HT1080 (cell line): ENCODE measurements around the gene CEP57. TPM values are rescaled to one million over a fixed set of nuclear protein-coding genes. Genes with fewer than 3 reads are reported as not detected.
"Not testable (repeated sequence)": the region's sequence is repeated elsewhere in the genome, so short reads cannot be mapped to it uniquely, and the experiment has no call there.

Experiments used
- DNase-seq: peaks from one replicate; pipeline ENCODE4 v3.0.0-alpha.2; 2015; ENCODE audit warnings: low read depth
- total RNA-seq: library from RNA; depleted of rRNA; stranded (reverse); fragments of >200 nt; shearing (Covaris generic); gene quantifications from 2 replicates; pipeline ENCODE4 v1.2.3, GENCODE V29; 2014

Gene CEP57
- total RNA-seq, 1 experiment from 2014 or later, result 32.8 TPM

DNA sequence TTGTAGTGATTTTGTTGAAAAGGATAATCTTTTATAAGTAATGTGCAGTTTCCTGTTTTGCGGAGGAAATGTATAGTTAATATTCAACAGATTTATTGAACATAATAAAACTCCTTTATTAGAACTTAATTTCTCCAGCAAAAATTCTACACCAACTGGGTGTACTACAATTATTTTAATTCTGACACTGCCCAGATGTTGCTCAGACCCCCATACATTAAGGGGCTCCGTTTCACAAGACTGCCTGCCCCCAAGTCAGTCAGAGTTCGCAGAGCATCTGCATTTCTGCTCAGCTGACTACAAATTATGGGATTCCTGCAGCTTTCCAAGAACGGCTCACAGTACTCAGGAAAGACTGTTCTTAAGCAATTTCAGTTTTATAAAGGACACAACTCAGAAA lies 6.2 kb downstream of the CEP57 start:
- no peak for DNase-seq

- DNase-seq, result no peak
Measured at GRCh38 chr11:95799546-95799945, 9.2 kb downstream of the CEP57 start.

DNA sequence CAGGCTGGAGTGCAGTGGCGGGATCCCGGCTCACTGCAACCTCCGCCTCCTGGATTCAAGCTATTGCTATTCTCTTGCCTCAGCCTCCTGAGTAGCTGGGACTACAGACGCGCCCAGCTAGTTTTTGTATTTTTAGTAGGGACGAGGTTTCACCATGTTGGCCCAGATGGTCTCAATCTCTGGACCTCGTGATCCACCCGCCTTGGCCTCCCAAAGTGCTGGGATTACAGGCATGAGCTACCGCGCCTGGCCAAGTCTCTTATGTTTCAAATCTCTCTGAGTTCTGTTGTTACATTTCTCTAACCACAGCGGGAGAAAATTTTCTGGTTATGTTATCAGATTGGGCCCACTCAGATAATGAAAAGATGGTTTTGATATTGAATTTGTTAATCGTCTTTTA lies 10.1 kb downstream of the CEP57 start:
- DNase-seq, result no peak

GRCh38 chr11:95802806-95803205 lies 12.5 kb downstream of the CEP57 start:
- no peak for DNase-seq

DNA sequence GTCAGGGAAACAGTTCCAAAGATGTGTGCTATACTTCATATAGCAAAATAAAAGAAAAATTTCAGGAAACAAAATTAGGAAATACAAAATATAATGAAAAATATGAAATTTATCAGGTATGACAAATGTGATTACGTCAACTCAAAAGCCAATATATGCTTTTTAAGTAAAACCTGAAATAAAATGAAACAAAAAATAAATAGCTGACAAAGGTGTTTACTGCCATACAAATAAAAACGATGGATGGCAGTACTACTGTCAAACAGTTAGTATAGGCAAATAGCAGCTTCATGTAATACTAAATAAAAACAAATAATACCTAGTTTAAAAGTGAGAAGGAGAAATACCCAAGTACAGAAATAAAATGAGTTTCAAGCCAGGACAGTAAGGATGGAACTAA lies 13.7 kb downstream of the CEP57 start:
- no peak for DNase-seq

GRCh38 chr11:95805869-95806268 lies 15.6 kb downstream of the CEP57 start:
- DNase-seq, result no peak

GRCh38 chr11:95806464-95806863 lies 16.2 kb downstream of the CEP57 start:
- not testable (repeated sequence) for DNase-seq

- not testable (repeated sequence) for DNase-seq
Measured at GRCh38 chr11:95811052-95811451, 20.8 kb downstream of the CEP57 start.

DNA sequence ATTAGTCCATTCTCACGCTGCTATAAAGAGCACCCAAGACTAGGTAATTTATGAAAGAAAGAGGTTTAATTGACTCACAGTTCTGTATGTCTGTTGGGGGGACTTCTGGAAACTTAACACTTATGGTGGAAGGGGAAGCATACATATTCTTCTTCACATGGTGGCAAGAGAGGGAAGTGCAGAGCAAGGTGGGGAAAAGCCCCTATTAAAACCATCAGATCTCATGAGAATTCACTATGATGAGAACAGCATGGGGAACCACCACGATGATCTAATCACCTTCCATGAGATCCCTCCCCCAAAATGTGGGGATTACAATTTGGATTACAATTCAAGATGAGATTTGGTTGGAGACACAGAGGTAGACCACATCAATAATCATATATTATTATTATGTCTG lies 25.7 kb downstream of the CEP57 start:
- no peak for DNase-seq

GRCh38 chr11:95821640-95822039 lies 31.3 kb downstream of the CEP57 start:
- DNase-seq, result peak; percentile 44

DNA sequence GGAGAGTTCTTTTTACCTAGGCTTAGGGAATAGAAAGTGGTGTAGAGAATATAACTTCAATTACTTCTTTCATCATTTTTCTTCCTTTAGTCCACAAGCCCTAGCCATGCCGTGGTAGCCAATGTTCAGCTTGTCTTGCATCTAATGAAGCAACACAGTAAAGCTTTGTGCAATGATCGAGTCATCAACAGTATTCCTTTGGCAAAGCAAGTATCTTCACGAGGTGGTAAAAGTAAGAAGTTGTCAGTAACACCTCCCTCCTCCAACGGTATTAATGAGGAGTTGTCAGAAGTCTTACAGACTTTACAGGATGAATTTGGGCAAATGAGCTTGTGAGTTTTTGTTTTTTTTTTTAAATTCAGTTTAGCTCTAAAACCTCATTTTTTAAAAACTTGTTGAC lies 37.4 kb downstream of the CEP57 start:
- DNase-seq, result no peak

DNA sequence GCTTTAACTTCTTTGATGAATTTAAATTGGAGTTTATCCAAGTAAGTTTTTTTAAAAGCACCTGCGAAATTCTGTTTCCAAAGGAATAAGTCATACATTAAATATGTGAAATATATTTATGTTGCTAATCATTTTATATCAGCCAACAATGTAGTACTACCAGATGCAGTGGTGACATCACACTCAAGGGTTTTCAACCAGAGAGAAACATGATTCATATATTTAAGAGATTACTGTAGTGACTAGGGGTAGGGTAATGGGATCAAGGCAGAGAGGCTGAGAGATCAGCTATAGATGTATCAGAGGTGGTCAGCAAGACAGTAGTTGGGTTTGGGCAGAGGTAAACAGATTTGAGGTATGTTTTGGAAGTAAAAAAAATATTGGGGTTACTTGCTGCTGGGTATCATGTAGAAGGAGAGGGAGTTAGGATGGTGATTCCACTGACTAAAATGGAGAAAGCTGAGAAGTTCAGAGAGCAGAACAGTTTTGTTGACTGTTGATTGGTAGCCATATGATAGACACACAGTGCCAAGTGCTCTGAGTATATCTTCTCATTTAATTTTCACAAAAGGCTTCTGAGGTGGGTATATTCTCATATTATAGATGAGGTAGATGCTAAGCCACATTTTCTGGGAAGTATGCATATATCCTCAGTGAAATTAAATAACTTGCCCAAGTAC lies 39.4 kb downstream of the CEP57 start:
- no peak for DNase-seq

DNA sequence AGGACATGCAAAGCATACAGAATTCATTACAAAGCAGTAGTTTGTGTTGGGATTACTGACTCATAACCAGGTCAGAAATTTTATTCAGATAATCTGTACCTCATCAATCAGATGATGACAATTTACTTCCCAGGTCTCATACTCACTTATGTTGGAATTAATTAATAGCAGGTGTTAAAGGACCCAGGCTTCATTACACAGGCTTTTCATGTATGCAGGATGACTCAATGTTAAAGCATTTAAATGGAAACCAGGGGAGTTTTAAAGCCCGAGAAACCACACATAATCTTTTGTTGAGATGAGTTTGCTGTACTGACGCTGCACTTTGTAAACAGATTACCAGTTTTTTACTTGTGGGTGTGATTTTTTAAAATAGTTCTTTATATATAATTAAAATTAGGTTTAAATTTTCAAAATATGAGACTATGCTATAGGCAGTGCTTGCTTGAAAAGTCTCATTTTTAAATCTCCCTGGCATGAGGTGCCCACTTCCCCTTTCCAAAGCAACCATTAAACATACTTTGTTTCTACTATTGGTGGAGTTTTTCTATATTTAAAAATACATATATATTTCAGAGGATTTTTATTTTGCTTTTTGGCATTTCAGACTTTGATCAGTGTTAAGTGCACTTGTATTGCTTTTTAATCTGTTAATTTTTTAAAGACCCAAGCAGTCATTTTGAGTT lies 41.0 kb downstream of the CEP57 start:
- peak; percentile 58 for DNase-seq

- DNase-seq, result peak; percentile 41
Measured at GRCh38 chr11:95832763-95833162, 42.5 kb downstream of the CEP57 start.

- DNase-seq, result no peak
Measured at GRCh38 chr11:95833378-95833777, 43.1 kb downstream of the CEP57 start.

- no peak for DNase-seq
Measured at GRCh38 chr11:95835351-95835750, 45.1 kb downstream of the CEP57 start.

- peak; percentile 81 for DNase-seq
Measured at GRCh38 chr11:95835768-95836488, 45.6 kb downstream of the CEP57 start.

DNA sequence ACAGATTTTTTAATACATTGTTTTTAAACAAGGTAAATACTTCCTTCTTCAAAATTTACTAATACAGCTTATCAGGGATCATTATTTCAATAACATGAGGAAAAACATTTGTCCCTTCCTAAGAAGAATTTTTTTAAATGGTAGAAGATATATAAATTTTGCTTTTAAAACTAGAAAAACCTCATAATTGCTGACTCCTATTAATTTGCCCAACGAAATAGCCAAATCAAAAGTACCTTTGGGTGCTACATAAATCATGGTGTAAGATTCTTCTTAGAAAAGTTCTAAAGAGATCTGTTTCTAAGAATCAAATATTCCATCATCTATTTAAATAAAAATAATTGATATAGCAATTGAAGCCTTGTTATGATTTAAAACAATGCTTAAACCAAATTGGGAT lies 54.9 kb downstream of the CEP57 start:
- no peak for DNase-seq

- peak; percentile 66 for DNase-seq
Measured at GRCh38 chr11:95849087-95849825, 59.0 kb downstream of the CEP57 start.

- no peak for DNase-seq
Measured at GRCh38 chr11:95850137-95850536, 59.8 kb downstream of the CEP57 start.

DNA sequence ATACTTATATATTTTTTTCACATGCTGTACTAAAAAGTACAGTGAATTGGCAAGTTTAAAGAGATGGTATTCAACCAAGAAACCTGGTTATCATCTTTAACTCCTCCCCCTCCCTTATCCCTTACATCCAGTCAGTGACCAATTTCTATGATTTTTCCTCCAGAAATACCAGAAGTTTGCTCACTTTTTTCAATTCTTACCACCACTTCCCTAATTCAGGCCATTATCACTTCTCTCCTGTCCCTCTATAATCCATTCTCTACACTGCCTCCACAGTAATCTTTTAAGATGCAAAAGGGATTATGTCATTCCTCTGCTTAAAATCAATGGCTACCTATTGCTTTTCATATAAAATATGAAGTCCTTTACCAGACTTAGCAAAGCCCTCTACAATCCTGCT lies 62.8 kb downstream of the CEP57 start:
- DNase-seq, result no peak

DNA sequence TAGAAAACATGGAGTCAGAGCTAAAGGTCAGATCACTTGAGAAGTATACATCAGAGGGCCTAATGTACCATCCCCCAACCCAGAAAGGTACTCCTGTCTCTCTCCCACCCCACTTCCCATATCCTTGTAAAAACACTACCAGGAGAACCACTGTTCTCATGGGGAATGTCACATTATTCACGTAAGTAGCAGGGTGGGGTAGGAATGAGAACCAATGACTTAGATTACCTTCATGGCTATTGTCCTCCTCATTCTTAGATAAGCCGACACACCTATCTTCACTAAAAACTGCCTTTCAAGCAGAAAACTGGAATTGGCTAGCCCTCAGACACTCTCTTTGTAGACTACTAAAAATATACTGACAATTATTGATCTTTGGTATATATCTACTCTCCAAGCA lies 63.6 kb downstream of the CEP57 start:
- no peak for DNase-seq
